LNCaP clone FGC (cell line): ENCODE measurements around the gene NMNAT1.

Source experiments
- DNase-seq: peaks from one replicate; pipeline ENCODE4 v3.0.0-alpha.2; 2011; ENCODE audit warnings: low read depth
- H3K4me3 ChIP-seq: 2 replicates; pipeline ENCODE4 v1.5.1; 2011; ENCODE audit warnings: mild to moderate bottlenecking, low read depth, low read length, control low read depth
- TF ChIP-seq, protein P1 (sequence below): IDR thresholded peaks from 2 replicates; pipeline ENCODE4 v1.5.1; 2012; ENCODE audit warnings: mild to moderate bottlenecking; ENCODE audit not compliant: control insufficient read depth, insufficient read depth; ENCODE audit errors: extremely low read depth

Gene NMNAT1

DNA sequence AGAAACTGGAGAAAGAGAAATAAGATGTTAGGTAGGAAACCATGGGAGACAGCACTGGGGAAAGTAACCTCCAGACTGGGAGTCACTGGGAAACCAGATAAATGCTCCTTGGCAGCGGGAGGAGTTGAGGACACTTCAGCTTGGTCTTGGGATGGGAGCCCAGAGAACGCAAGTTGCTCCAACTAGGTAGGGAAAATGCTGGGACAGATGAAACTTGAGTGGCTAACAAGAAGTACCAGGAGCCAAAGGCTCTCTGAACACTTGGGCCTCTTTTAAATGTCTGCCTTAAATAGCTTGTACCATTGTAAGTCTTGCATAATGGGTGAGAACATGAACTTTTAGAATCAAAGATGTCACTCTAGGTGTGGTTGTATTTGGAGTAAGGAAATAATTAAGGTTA lies 3.0 kb downstream of the NMNAT1 start:
- no peak overlapping the region for H3K4me3 ChIP-seq
- DNase-seq = no peak
- TF ChIP-seq, protein P1, sequence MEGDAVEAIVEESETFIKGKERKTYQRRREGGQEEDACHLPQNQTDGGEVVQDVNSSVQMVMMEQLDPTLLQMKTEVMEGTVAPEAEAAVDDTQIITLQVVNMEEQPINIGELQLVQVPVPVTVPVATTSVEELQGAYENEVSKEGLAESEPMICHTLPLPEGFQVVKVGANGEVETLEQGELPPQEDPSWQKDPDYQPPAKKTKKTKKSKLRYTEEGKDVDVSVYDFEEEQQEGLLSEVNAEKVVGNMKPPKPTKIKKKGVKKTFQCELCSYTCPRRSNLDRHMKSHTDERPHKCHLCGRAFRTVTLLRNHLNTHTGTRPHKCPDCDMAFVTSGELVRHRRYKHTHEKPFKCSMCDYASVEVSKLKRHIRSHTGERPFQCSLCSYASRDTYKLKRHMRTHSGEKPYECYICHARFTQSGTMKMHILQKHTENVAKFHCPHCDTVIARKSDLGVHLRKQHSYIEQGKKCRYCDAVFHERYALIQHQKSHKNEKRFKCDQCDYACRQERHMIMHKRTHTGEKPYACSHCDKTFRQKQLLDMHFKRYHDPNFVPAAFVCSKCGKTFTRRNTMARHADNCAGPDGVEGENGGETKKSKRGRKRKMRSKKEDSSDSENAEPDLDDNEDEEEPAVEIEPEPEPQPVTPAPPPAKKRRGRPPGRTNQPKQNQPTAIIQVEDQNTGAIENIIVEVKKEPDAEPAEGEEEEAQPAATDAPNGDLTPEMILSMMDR = no peak

GRCh38 chr1:9957726-9958125 lies 14.5 kb downstream of the NMNAT1 start:
- H3K4me3 ChIP-seq = no peak overlapping the region
- DNase-seq = no peak
- TF ChIP-seq, protein P1 = no peak

DNA sequence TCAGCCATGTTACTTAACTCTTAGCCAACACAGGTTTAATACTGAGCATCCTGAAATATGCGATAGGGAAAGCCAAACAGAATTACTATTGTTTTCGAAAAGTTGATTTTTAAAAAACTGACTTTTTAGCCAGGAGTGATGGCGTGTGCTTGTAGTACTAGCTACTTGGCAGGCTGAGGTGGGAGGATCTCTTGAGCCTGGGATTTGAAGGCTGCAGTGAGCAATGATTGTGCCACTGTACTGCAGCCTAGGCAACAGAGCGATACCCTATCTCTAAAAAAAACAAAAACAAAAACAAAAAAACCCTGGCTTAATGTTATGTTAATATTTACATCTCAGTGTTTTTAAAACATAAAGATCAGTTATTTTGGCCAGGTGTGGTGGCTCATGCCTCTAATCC lies 16.7 kb downstream of the NMNAT1 start:
- DNase-seq = no peak
- TF ChIP-seq, protein P1 = no peak
- H3K4me3 ChIP-seq = no peak overlapping the region

- TF ChIP-seq, protein P1 = no peak
- DNase-seq = no peak
- H3K4me3 ChIP-seq = no peak overlapping the region
These were observed 17.7 kb downstream of the NMNAT1 start for GRCh38 chr1:9960706-9961562.

DNA sequence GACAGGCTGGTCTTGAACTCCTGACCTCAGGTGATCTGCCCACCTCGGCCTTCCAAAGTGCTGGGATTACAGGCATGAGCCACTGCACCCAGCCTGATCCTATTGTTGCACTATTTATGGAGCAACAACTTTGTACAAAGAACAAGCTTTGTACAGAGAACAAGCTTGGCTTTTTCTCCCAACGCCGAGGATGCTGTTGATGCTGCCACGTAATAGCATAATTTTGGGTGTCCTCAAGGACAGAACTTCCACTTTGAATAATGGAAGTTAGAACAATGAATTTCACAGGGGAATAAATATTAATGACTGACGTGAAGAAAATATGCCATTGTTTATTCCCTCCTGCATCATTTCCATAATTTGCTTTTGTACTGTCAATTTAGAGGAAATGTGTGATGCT lies 41.0 kb downstream of the NMNAT1 start:
- no peak overlapping the region for H3K4me3 ChIP-seq
- TF ChIP-seq, protein P1 = no peak
- no peak for DNase-seq

GRCh38 chr1:9985001-9985400 lies 41.7 kb downstream of the NMNAT1 start:
- no peak overlapping the region for H3K4me3 ChIP-seq
- TF ChIP-seq, protein P1 = no peak
- DNase-seq = no peak

GRCh38 chr1:9989773-9990172 lies 46.5 kb downstream of the NMNAT1 start:
- no peak overlapping the region for H3K4me3 ChIP-seq
- TF ChIP-seq, protein P1 = no peak
- no peak for DNase-seq
